Neutrophil (primary cell): ENCODE data around the gene GGCX.

Experiments used
- H3K27ac ChIP-seq: fragments of 200-600 bp; sonication (generic); 2 replicates; pipeline ENCODE4 v1.5.1; 2016; ENCODE audit warnings: mild to moderate bottlenecking, moderate library complexity
- H3K27me3 ChIP-seq: fragments of 200-600 bp; sonication (generic); 2 replicates; pipeline ENCODE4 v1.6.0; 2016; ENCODE audit warnings: mild to moderate bottlenecking
- H3K36me3 ChIP-seq: fragments of 200-600 bp; sonication (generic); 2 replicates; pipeline ENCODE4 v1.5.1; 2017
- H3K4me1 ChIP-seq, 2 experiments: fragments of 200-600 bp in 1 of 2; sonication (generic) in 1 of 2; 1 replicate in 1 of 2; 2 replicates in 1 of 2; pipeline versions ENCODE4 v1.5.1 to v1.6.1; 2013 to 2016; ENCODE audit warnings: low read depth in 1 of 2, low read length in 1 of 2, mild to moderate bottlenecking in 1 of 2, moderate library complexity in 1 of 2; ENCODE audit not compliant: control insufficient read depth in 1 of 2, insufficient read depth in 1 of 2
- H3K4me3 ChIP-seq, 2 experiments: fragments of 200-600 bp in 1 of 2; sonication (generic) in 1 of 2; 1 replicate in 1 of 2; 2 replicates in 1 of 2; pipeline ENCODE4 v1.5.1; 2013 to 2016; ENCODE audit warnings: low read depth in 1 of 2, low read length in 1 of 2, mild to moderate bottlenecking in 1 of 2, moderate library complexity in 1 of 2
- H3K9me3 ChIP-seq: fragments of 200-600 bp; sonication (generic); 2 replicates; pipeline ENCODE4 v1.5.1; 2016
- CTCF ChIP-seq: fragments of 200-600 bp; sonication (generic); IDR thresholded peaks from 2 replicates; pipeline ENCODE4 v1.5.1; 2016; ENCODE audit warnings: antibody characterized with exemption

Gene GGCX

GRCh38 chr2:85534881-85535280 is 26.4 kb downstream of the GGCX start:
- Histone ChIP-seq H3K4me3 (peak overlapping the region in 1 of 2 experiments; percentile 11), H3K4me1 (peaks cover 71 to 75% of the 10 kb centered on the region in 2 experiments)

GRCh38 chr2:85534099-85534498 is 27.2 kb downstream of the GGCX start:
- Histone ChIP-seq H3K4me1 (peaks cover 67 to 72% of the 10 kb centered on the region in 2 experiments), H3K36me3 (no peaks in the 10 kb centered on the region), H3K27me3 (no peaks in the 10 kb centered on the region), H3K27ac (peak overlapping the region; percentile 77), H3K9me3 (no peaks in the 10 kb centered on the region), H3K4me3 (no peak overlapping the region)
- no peak for TF ChIP-seq CTCF

More at GRCh38 chr2:85534881-85535280, 26.4 kb downstream of the GGCX start:
- Histone ChIP-seq H3K36me3 (no peaks in the 10 kb centered on the region), H3K27me3 (no peaks in the 10 kb centered on the region), H3K9me3 (no peaks in the 10 kb centered on the region), H3K27ac (peak overlapping the region; percentile 77)
- no peak for TF ChIP-seq CTCF

GRCh38 chr2:85531589-85531988 is 29.7 kb downstream of the GGCX start:
- Histone ChIP-seq H3K4me3 (no peak overlapping the region), H3K36me3 (no peaks in the 10 kb centered on the region), H3K4me1 (peaks cover 52 to 55% of the 10 kb centered on the region in 2 experiments), H3K9me3 (no peaks in the 10 kb centered on the region), H3K27ac (peak overlapping the region; percentile 21), H3K27me3 (no peaks in the 10 kb centered on the region)
- TF ChIP-seq CTCF: no peak

GRCh38 chr2:85529809-85530208 is 31.5 kb downstream of the GGCX start:
- Histone ChIP-seq H3K36me3 (no peaks in the 10 kb centered on the region), H3K27me3 (no peaks in the 10 kb centered on the region), H3K9me3 (no peaks in the 10 kb centered on the region), H3K27ac (no peak overlapping the region), H3K4me3 (no peak overlapping the region), H3K4me1 (peaks cover 47% of the 10 kb centered on the region in 2 experiments)
- no peak for TF ChIP-seq CTCF

- H3K27ac ChIP-seq: no peak overlapping the region
- no peaks in the 10 kb centered on the region for H3K36me3 ChIP-seq
- no peak overlapping the region for H3K4me3 ChIP-seq
- H3K27me3 ChIP-seq: no peaks in the 10 kb centered on the region
- no peaks in the 10 kb centered on the region for H3K9me3 ChIP-seq
- no peak for TF ChIP-seq CTCF
- H3K4me1 ChIP-seq: peaks cover 46 to 47% of the 10 kb centered on the region in 2 experiments
These were observed 32.9 kb downstream of the GGCX start for GRCh38 chr2:85528355-85528754.

- peaks cover 44 to 45% of the 10 kb centered on the region in 2 experiments for H3K4me1 ChIP-seq
- TF ChIP-seq CTCF: no peak
These were observed 33.5 kb downstream of the GGCX start for GRCh38 chr2:85527787-85528186.

More at GRCh38 chr2:85527787-85528186, 33.5 kb downstream of the GGCX start:
- Histone ChIP-seq H3K27me3 (no peaks in the 10 kb centered on the region), H3K4me3 (no peak overlapping the region), H3K27ac (no peak overlapping the region), H3K9me3 (no peaks in the 10 kb centered on the region), H3K36me3 (no peaks in the 10 kb centered on the region)
